Right atrium auricular region (tissue), 2 donors: ENCODE measurements around the gene MATK. TPM values are rescaled to one million over a fixed set of nuclear protein-coding genes. Genes with fewer than 3 reads are reported as not detected.

Experiments
- DNase-seq: peaks from one replicate; pipeline ENCODE4 v3.0.0-alpha.2; 2019; ENCODE audit warnings: low spot score
- H3K27ac ChIP-seq, 2 donors: fragments of 200-600 bp; sonication (generic); 1 replicate in 1 of 2; 2 replicates in 1 of 2; pipeline ENCODE4 v1.5.1; 2016 to 2019
- H3K27me3 ChIP-seq, 2 donors: fragments of 200-600 bp; sonication (generic); one replicate each; pipeline versions ENCODE4 v1.5.1 to v1.6.0; 2017 to 2019
- H3K36me3 ChIP-seq: fragments of 200-600 bp; sonication (generic); one replicate; pipeline ENCODE4 v1.5.1; 2016
- H3K4me1 ChIP-seq, 2 donors: fragments of 200-600 bp; sonication (generic); one replicate each; pipeline versions ENCODE4 v1.5.1 to v1.6.0; 2017 to 2019
- H3K4me3 ChIP-seq, 2 donors: fragments of 200-600 bp; sonication (generic); 1 replicate in 1 of 2; 2 replicates in 1 of 2; pipeline ENCODE4 v1.5.1; 2017 to 2019; ENCODE audit warnings: mild to moderate bottlenecking in 1 of 2, moderate library complexity in 1 of 2
- H3K9me3 ChIP-seq, 2 donors: fragments of 200-600 bp; sonication (generic); one replicate each; pipeline ENCODE4 v1.5.1; 2019
- total RNA-seq, 2 donors: library from RNA; depleted of rRNA; stranded (reverse); fragments of >200 nt; gene quantifications; one replicate each; pipeline ENCODE4 v1.1.0, GENCODE V29; 2016
- TF ChIP-seq, protein P1 (sequence below), 2 donors: fragments of 200-600 bp; sonication (generic); IDR thresholded peaks; one replicate each; pipeline ENCODE4 v1.5.1; 2019; ENCODE audit warnings: antibody characterized with exemption in 2 of 2

The MATK gene
- total RNA-seq, 2 donors from 2014 or later = 0.26 to 1.5 TPM

DNA sequence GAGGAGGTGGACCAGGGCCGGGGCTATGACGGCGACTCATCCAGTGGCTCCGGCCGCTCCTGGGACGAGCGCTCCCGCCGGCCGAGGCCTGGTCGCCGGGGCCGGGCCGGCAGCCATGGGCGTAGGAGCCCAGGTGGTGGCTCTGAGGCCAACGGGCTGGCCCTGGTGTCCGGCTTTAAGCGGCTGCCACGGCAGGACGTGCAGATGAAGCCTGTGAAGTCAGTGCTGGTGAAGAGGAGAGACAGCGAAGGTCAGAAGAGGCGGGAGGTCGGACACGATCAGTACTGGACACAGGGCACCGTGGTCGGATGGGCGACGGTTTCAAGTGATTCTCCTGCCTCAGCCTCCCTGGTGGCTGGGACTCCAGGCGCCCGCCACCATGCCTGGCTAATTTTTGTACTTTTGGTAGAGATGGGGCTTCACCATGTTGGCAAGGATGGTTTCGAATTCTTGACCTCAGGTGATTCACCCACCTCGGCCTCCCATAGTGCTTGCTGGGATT, 55.7 kb downstream of the MATK start:
- no peak for DNase-seq
- no peaks in the 10 kb centered on the region for H3K36me3 ChIP-seq
- TF ChIP-seq, protein P1, sequence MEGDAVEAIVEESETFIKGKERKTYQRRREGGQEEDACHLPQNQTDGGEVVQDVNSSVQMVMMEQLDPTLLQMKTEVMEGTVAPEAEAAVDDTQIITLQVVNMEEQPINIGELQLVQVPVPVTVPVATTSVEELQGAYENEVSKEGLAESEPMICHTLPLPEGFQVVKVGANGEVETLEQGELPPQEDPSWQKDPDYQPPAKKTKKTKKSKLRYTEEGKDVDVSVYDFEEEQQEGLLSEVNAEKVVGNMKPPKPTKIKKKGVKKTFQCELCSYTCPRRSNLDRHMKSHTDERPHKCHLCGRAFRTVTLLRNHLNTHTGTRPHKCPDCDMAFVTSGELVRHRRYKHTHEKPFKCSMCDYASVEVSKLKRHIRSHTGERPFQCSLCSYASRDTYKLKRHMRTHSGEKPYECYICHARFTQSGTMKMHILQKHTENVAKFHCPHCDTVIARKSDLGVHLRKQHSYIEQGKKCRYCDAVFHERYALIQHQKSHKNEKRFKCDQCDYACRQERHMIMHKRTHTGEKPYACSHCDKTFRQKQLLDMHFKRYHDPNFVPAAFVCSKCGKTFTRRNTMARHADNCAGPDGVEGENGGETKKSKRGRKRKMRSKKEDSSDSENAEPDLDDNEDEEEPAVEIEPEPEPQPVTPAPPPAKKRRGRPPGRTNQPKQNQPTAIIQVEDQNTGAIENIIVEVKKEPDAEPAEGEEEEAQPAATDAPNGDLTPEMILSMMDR (IDR thresholded peaks at IDR 0.05) = no peak
- no peak overlapping the region for H3K4me3 ChIP-seq
- H3K9me3 ChIP-seq = no peaks in the 10 kb centered on the region
- H3K27me3 ChIP-seq = no peaks in the 10 kb centered on the region
- no peak overlapping the region for H3K27ac ChIP-seq
- no peaks in the 10 kb centered on the region for H3K4me1 ChIP-seq

Other genes starting within 250 kb of the MATK start
- gene TEKTIP1, start 247.2 kb downstream of the MATK start, total RNA-seq = not detected
- gene MFSD12, start 228.8 kb downstream of the MATK start, total RNA-seq = 10 to 100 TPM; 15.8 to 35.4 TPM
- 10 to 100 TPM; 51.8 to 52.5 TPM for gene HMG20B, start 213.4 kb downstream of the MATK start, total RNA-seq
- gene GIPC3, start 200.9 kb downstream of the MATK start, total RNA-seq = 1 to 10 TPM in 1 of 2 donors, under 1 TPM in 1; 0.96 to 1.5 TPM
- gene TBXA2R, start 179.5 kb downstream of the MATK start, total RNA-seq = 1 to 10 TPM in 1 of 2 donors, under 1 TPM in 1; 0.67 to 1.1 TPM
- 10 to 100 TPM; 11.2 to 22.8 TPM for gene CACTIN, start 159.6 kb downstream of the MATK start, total RNA-seq
- 10 to 100 TPM; 31.3 to 45.8 TPM for gene PIP5K1C, start 85.9 kb downstream of the MATK start, total RNA-seq
- gene TJP3, start 78.0 kb downstream of the MATK start, total RNA-seq = 1 to 10 TPM in 1 of 2 donors, not detected in 1; 1.1 TPM
- 10 to 100 TPM; 14.7 to 24.8 TPM for gene APBA3, start 24.7 kb downstream of the MATK start, total RNA-seq
- 10 to 100 TPM; 81.0 to 84.4 TPM for gene MRPL54, start 23.7 kb downstream of the MATK start, total RNA-seq
- gene RAX2, start 14.2 kb downstream of the MATK start, total RNA-seq = not detected
- gene ZFR2, start 82.7 kb upstream of the MATK start, total RNA-seq = not detected
- not detected for gene ATCAY, start 94.3 kb upstream of the MATK start, total RNA-seq
- gene NMRK2, start 146.7 kb upstream of the MATK start, total RNA-seq = 1,000 to 10,000 TPM; 1,342 to 2,195 TPM
- gene DAPK3, start 184.7 kb upstream of the MATK start, total RNA-seq = 100 to 1,000 TPM in 1 of 2 donors, 10 to 100 TPM in 1; 46.2 to 202 TPM
- gene EEF2, start 199.1 kb upstream of the MATK start, total RNA-seq = 1,000 to 10,000 TPM; 1,205 to 1,737 TPM
- 10 to 100 TPM; 10.9 to 11.4 TPM for gene PIAS4, start 221.4 kb upstream of the MATK start, total RNA-seq